ENCODE data around the gene PSMD13.
"Not testable (repeated sequence)": the region's sequence is repeated elsewhere in the genome, so short reads cannot be mapped to it uniquely, and the experiment has no call there.

PSMD13 gene
- 54.7 to 122 (median 73.9) reads per million in 17 experiments for total RNA-seq

- peak; percentile 95 to 98 (median 96) for DNase-seq
Measured at GRCh38 chr11:236774-237767, at the start of gene PSMD13. Gene PSMD13 (plus strand): TSS chr11:236976. CDS start chr11:237050, 74 bp downstream.

- DNase-seq, result not testable (repeated sequence)
Measured at GRCh38 chr11:189200-189783, 47.5 kb upstream of the PSMD13 start.

- DNase-seq, result not testable (repeated sequence)
Measured at GRCh38 chr11:189843-190311, 46.9 kb upstream of the PSMD13 start.

- DNase-seq, result not testable (repeated sequence)
Measured at GRCh38 chr11:190546-190945, 46.2 kb upstream of the PSMD13 start.

- DNase-seq, result not testable (repeated sequence)
Measured at GRCh38 chr11:191490-192478, 45.0 kb upstream of the PSMD13 start.

- DNase-seq, result not testable (repeated sequence)
Measured at GRCh38 chr11:192674-193128, 44.1 kb upstream of the PSMD13 start, which contains the start of gene SCGB1C1. Gene SCGB1C1 (plus strand): TSS chr11:193078. CDS start chr11:193100, 22 bp downstream.

GRCh38 chr11:193481-193880 is 43.3 kb upstream of the PSMD13 start:
- not testable (repeated sequence) for DNase-seq

- no peak for DNase-seq
Measured at GRCh38 chr11:196786-197731, 39.7 kb upstream of the PSMD13 start.

- DNase-seq, result no peak
Measured at GRCh38 chr11:197741-198235, 39.0 kb upstream of the PSMD13 start.

- no peak for DNase-seq
Measured at GRCh38 chr11:198236-198806, 38.5 kb upstream of the PSMD13 start.

- DNase-seq, result no peak
Measured at GRCh38 chr11:199004-199581, 37.7 kb upstream of the PSMD13 start.

GRCh38 chr11:199782-200181 is 37.0 kb upstream of the PSMD13 start:
- DNase-seq, result no peak

- DNase-seq, result no peak
Measured at GRCh38 chr11:200224-201003, 36.4 kb upstream of the PSMD13 start.

GRCh38 chr11:201966-202365 is 34.8 kb upstream of the PSMD13 start:
- DNase-seq, result peak; percentile 22 to 49 (median 47)

GRCh38 chr11:202490-202889 is 34.3 kb upstream of the PSMD13 start:
- DNase-seq, result no peak

GRCh38 chr11:203056-203944 is 33.5 kb upstream of the PSMD13 start:
- no peak for DNase-seq

- no peak for DNase-seq
Measured at GRCh38 chr11:203945-204586, 32.7 kb upstream of the PSMD13 start.
